ENCODE results near the gene RSKR. TPM values are rescaled to one million over a fixed set of nuclear protein-coding genes. Genes with fewer than 3 reads are reported as not detected.

Gene RSKR
- total and polyA plus RNA-seq, 2 experiments from 2014 or later = 7.5 to 38.8 TPM

DNA sequence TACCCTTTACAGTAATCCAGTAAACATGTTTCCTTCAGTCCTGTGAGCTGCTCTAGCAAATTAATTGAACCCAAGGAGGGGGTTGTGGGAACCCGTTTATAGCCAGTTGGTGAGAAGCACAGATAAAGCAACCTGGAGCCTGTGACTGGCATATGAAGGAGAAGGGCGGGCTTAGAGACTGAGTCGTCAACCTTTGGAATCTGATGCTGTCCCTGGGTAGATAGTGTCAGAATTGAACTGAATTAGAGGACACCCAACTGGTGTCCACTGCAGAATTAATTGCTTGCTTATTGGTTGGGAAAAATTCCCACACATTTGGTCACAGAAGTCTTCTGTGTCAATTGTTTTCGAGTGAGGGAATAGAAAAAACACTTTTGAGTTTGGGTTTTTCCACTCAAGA, 12.8 kb upstream of the RSKR start (continued):
- TF ChIP-seq, protein P1, sequence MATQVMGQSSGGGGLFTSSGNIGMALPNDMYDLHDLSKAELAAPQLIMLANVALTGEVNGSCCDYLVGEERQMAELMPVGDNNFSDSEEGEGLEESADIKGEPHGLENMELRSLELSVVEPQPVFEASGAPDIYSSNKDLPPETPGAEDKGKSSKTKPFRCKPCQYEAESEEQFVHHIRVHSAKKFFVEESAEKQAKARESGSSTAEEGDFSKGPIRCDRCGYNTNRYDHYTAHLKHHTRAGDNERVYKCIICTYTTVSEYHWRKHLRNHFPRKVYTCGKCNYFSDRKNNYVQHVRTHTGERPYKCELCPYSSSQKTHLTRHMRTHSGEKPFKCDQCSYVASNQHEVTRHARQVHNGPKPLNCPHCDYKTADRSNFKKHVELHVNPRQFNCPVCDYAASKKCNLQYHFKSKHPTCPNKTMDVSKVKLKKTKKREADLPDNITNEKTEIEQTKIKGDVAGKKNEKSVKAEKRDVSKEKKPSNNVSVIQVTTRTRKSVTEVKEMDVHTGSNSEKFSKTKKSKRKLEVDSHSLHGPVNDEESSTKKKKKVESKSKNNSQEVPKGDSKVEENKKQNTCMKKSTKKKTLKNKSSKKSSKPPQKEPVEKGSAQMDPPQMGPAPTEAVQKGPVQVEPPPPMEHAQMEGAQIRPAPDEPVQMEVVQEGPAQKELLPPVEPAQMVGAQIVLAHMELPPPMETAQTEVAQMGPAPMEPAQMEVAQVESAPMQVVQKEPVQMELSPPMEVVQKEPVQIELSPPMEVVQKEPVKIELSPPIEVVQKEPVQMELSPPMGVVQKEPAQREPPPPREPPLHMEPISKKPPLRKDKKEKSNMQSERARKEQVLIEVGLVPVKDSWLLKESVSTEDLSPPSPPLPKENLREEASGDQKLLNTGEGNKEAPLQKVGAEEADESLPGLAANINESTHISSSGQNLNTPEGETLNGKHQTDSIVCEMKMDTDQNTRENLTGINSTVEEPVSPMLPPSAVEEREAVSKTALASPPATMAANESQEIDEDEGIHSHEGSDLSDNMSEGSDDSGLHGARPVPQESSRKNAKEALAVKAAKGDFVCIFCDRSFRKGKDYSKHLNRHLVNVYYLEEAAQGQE (IDR thresholded peaks at IDR 0.05; ENCODE audit: unreplicated experiment) = no peak
- TF ChIP-seq STAT1 (IDR thresholded peaks at IDR 0.05; ENCODE audit: unreplicated experiment) (no peak), ZNF114 (CRISPR knock-in tag; IDR thresholded peaks at IDR 0.05) (no peak), ZNF331 (CRISPR knock-in tag; IDR thresholded peaks at IDR 0.05; ENCODE audit: low read depth) (no peak)
- TF ChIP-seq, protein P2, sequence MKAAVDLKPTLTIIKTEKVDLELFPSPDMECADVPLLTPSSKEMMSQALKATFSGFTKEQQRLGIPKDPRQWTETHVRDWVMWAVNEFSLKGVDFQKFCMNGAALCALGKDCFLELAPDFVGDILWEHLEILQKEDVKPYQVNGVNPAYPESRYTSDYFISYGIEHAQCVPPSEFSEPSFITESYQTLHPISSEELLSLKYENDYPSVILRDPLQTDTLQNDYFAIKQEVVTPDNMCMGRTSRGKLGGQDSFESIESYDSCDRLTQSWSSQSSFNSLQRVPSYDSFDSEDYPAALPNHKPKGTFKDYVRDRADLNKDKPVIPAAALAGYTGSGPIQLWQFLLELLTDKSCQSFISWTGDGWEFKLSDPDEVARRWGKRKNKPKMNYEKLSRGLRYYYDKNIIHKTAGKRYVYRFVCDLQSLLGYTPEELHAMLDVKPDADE (IDR thresholded peaks at IDR 0.05) = no peak
- TF ChIP-seq, protein P3, sequence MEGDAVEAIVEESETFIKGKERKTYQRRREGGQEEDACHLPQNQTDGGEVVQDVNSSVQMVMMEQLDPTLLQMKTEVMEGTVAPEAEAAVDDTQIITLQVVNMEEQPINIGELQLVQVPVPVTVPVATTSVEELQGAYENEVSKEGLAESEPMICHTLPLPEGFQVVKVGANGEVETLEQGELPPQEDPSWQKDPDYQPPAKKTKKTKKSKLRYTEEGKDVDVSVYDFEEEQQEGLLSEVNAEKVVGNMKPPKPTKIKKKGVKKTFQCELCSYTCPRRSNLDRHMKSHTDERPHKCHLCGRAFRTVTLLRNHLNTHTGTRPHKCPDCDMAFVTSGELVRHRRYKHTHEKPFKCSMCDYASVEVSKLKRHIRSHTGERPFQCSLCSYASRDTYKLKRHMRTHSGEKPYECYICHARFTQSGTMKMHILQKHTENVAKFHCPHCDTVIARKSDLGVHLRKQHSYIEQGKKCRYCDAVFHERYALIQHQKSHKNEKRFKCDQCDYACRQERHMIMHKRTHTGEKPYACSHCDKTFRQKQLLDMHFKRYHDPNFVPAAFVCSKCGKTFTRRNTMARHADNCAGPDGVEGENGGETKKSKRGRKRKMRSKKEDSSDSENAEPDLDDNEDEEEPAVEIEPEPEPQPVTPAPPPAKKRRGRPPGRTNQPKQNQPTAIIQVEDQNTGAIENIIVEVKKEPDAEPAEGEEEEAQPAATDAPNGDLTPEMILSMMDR (conservative IDR thresholded peaks at IDR 0.05; ENCODE audit: low read depth in 2 of 2) = no peak

DNA sequence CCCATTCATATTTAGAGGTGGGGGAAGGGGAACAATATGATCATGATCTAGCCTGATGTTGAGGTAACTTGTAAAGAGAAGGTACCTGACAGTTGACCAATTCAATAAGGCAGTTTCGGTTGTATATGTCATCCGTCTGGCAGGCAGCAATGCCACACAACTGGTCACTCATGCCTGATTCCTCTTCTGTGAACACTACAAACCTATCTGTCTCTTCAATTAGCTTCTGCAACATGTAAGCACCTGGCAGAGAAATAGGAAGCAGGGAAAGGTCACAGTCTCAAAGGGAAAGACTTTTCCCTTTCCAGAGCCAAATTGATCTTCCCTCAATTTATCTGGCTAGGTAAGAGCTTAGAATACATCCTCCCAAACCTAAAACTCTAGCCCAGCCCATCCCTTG, 10.2 kb upstream of the RSKR start:
- Histone ChIP-seq H3K4me3 (no peak overlapping the region), H3K4me1 (ENCODE audit: insufficient read depth) (no peaks in the 10 kb centered on the region), H3K27me3 (ENCODE audit: insufficient read depth) (no peaks in the 10 kb centered on the region), H3K27ac (ENCODE audit: low read depth) (no peak overlapping the region), H3K4me2 (no peak overlapping the region), H3F3A (replicated peaks; ENCODE audit: low read depth) (no peaks in the 10 kb centered on the region; the same call in 1 of the 2 replicates), H2AFZ (no peak overlapping the region), H3K79me2 (replicated peaks; ENCODE audit: insufficient read depth) (no peaks in the 10 kb centered on the region), H4K20me1 (replicated peaks; ENCODE audit: insufficient read depth) (peaks cover 30% of the 10 kb centered on the region), H3K36me3 (ENCODE audit: insufficient read depth) (peaks cover 74% of the 10 kb centered on the region), H3K9me2 (ENCODE audit: insufficient read depth) (no peaks in the 10 kb centered on the region)
- Mint-ChIP-seq H3K4me3 (no peak overlapping the region), H3K36me3 (ENCODE audit: low read depth) (peaks cover 84% of the 10 kb centered on the region), H3K27me3 (ENCODE audit: insufficient read depth, low read depth, poor library complexity) (peaks cover 2% of the 10 kb centered on the region), H3K9me3 (no peaks in the 10 kb centered on the region), H3K27ac (no peak overlapping the region), H3K4me1 (no peaks in the 10 kb centered on the region)
- ATAC-seq (no peak), DNase-seq (ENCODE audit: low spot score) (no peak)
- TF ChIP-seq, protein P3 (conservative IDR thresholded peaks at IDR 0.05; ENCODE audit: low read depth in 2 of 2) = no peak
- TF ChIP-seq STAT1 (IDR thresholded peaks at IDR 0.05; ENCODE audit: unreplicated experiment) = no peak
- TF ChIP-seq, protein P2 (IDR thresholded peaks at IDR 0.05) = no peak
- TF ChIP-seq POLR2AphosphoS5 (IDR thresholded peaks at IDR 0.05; ENCODE audit: low read depth) = no peak
- TF ChIP-seq ZNF114 (CRISPR knock-in tag; IDR thresholded peaks at IDR 0.05) = no peak
- TF ChIP-seq, protein P1 (IDR thresholded peaks at IDR 0.05; ENCODE audit: unreplicated experiment) = no peak
- TF ChIP-seq EZH2 (IDR thresholded peaks at IDR 0.05; ENCODE audit: low read depth, unreplicated experiment) = no peak
- TF ChIP-seq JUNB (IDR thresholded peaks at IDR 0.05; ENCODE audit: unreplicated experiment) = no peak
- no peak for TF ChIP-seq ZNF331 (CRISPR knock-in tag; IDR thresholded peaks at IDR 0.05; ENCODE audit: low read depth)
- no peak for TF ChIP-seq CREB1 (CRISPR knock-in tag; IDR thresholded peaks at IDR 0.05; ENCODE audit: low read depth)
- TF ChIP-seq EZH2phosphoT487 (IDR thresholded peaks at IDR 0.05; ENCODE audit: unreplicated experiment) = no peak
